Epithelial cell of esophagus (primary cell): ENCODE data around the gene POU6F2.

Experiments
- DNase-seq: peaks from one replicate; pipeline ENCODE4 v3.0.0; 2010; ENCODE audit warnings: low read depth
- H3K4me3 ChIP-seq: 2 replicates; pipeline ENCODE4 v1.5.1; 2011; ENCODE audit warnings: mild to moderate bottlenecking, low read length, control low read depth
- TF ChIP-seq, protein P1 (sequence below): IDR thresholded peaks from 2 replicates; pipeline ENCODE4 v1.5.1; 2011; ENCODE audit warnings: low read depth, mild to moderate bottlenecking, low read length, control low read depth, inconsistent platforms; ENCODE audit not compliant: insufficient read depth; ENCODE audit errors: missing control alignments

The POU6F2 gene

DNA sequence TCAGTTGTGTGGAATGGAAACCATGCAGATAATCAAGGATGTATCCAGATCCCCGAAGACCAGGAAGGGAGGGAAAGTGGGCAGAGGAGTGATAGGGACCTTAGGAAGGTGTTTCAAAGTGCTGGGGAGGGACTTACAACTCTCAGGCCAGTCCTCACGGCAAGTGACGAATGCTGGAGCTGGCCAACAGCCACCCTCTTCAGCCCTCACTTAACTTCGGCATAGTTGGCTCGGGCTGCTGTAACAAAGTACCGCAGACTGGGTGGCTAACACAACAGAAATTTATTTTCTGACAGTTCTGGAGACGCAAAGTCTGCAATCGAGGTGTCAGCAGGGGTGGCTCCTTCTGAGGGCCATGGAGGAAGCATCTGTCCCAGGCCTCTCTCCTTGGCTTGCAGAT lies 322.6 kb downstream of the POU6F2 start:
- H3K4me3 ChIP-seq, result no peak overlapping the region
- TF ChIP-seq, protein P1, sequence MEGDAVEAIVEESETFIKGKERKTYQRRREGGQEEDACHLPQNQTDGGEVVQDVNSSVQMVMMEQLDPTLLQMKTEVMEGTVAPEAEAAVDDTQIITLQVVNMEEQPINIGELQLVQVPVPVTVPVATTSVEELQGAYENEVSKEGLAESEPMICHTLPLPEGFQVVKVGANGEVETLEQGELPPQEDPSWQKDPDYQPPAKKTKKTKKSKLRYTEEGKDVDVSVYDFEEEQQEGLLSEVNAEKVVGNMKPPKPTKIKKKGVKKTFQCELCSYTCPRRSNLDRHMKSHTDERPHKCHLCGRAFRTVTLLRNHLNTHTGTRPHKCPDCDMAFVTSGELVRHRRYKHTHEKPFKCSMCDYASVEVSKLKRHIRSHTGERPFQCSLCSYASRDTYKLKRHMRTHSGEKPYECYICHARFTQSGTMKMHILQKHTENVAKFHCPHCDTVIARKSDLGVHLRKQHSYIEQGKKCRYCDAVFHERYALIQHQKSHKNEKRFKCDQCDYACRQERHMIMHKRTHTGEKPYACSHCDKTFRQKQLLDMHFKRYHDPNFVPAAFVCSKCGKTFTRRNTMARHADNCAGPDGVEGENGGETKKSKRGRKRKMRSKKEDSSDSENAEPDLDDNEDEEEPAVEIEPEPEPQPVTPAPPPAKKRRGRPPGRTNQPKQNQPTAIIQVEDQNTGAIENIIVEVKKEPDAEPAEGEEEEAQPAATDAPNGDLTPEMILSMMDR, result no peak
- DNase-seq, result no peak

- no peak overlapping the region for H3K4me3 ChIP-seq
- TF ChIP-seq, protein P1, result no peak
- no peak for DNase-seq
Measured at GRCh38 chr7:39301543-39301942, 323.8 kb downstream of the POU6F2 start.

- DNase-seq, result no peak
- H3K4me3 ChIP-seq, result no peak overlapping the region
- TF ChIP-seq, protein P1, result no peak
Measured at GRCh38 chr7:39304178-39304577, 326.5 kb downstream of the POU6F2 start.

GRCh38 chr7:39304668-39305405 lies 327.1 kb downstream of the POU6F2 start:
- H3K4me3 ChIP-seq, result no peak overlapping the region
- no peak for DNase-seq
- TF ChIP-seq, protein P1, result no peak

DNA sequence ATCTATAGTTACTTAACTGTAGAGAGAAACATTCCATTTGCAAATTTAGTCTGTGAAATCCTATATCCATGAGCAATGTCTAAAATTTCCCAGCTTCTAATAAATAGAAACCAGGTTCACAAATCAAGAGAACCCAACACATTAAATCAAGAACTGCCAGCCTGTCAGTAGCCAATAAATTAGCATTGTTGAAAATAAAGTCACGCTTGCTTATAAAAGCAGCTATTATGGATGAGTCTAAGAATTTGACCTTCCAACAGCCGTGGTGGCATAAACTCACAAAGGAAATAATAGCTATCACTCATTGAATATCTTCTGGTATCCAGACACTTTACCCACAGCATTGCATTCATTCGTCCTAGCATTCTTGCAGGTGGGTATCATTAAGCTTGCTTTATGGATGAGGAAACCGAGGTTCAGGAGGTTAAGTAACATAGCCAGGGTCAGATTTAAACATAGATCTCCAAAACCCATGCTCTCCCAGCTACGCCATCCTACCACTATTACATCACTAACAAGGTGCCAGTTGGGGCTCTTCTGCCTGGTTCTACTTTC lies 328.4 kb downstream of the POU6F2 start:
- TF ChIP-seq, protein P1, result no peak
- H3K4me3 ChIP-seq, result no peak overlapping the region
- DNase-seq, result no peak

DNA sequence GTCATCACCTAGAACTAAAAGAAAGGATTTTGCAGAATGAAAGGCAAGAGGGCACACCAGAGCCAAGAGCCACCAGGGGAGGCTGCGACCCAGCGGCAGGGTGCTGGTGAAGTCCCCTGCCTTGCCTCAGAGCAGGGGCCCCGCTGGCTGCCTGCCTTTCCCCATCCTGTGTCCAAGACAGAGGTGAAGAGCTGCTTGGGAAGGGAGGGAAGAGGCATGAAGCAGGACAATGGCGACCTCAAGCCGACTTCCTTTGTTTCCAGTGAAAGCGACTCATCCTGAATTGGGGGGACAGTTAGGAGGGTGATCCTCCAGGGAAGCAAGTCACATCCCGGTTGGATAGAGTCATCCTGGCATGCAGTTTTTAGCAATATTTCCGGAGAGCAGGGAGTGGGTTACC lies 333.0 kb downstream of the POU6F2 start:
- TF ChIP-seq, protein P1, result no peak
- no peak for DNase-seq
- no peak overlapping the region for H3K4me3 ChIP-seq
